22Rv1 (cell line): ENCODE results near the gene TOP1.

ENCODE experiments used
- H3K27ac ChIP-seq: fragments of 450-650 bp; 2 replicates; pipeline ENCODE4 v1.5.1; 2017
- CTCF ChIP-seq: fragments of 450-650 bp; IDR thresholded peaks from 2 replicates; pipeline ENCODE4 v1.5.1; 2017; ENCODE audit warnings: mild to moderate bottlenecking
- ZFX ChIP-seq: fragments of 450-650 bp; IDR thresholded peaks from 2 replicates; pipeline ENCODE4 v1.6.1; 2017; ENCODE audit warnings: antibody characterized with exemption, borderline replicate concordance

Gene TOP1

GRCh38 chr20:41162396-41162795 lies 133.8 kb downstream of the TOP1 start:
- H3K27ac ChIP-seq: no peak overlapping the region

GRCh38 chr20:41163821-41164220 lies 135.2 kb downstream of the TOP1 start:
- TF ChIP-seq CTCF (no peak), ZFX (no peak)
- H3K27ac ChIP-seq: no peak overlapping the region

More at GRCh38 chr20:41162396-41162795, 133.8 kb downstream of the TOP1 start:
- TF ChIP-seq ZFX: no peak
- TF ChIP-seq CTCF: no peak

- no peak for TF ChIP-seq CTCF
- TF ChIP-seq ZFX: no peak
- no peak overlapping the region for H3K27ac ChIP-seq
Observed at GRCh38 chr20:41165001-41165882, 136.6 kb downstream of the TOP1 start.

- no peak overlapping the region for H3K27ac ChIP-seq
- TF ChIP-seq CTCF (no peak), ZFX (no peak)
Observed at GRCh38 chr20:41166201-41167117, 137.8 kb downstream of the TOP1 start.

GRCh38 chr20:41167118-41167470 lies 138.5 kb downstream of the TOP1 start:
- TF ChIP-seq ZFX: no peak
- TF ChIP-seq CTCF: no peak
- H3K27ac ChIP-seq: no peak overlapping the region

- no peak for TF ChIP-seq ZFX
- no peak for TF ChIP-seq CTCF
Observed at GRCh38 chr20:41167481-41168253, 139.0 kb downstream of the TOP1 start.

More at GRCh38 chr20:41167481-41168253, 139.0 kb downstream of the TOP1 start:
- no peak overlapping the region for H3K27ac ChIP-seq
